Measurements from ENCODE around the gene FSTL1. TPM values are rescaled to one million over a fixed set of nuclear protein-coding genes. Genes with fewer than 3 reads are reported as not detected.

Gene FSTL1
- total RNA-seq, 1 donor from 2014 or later, result 2,574 TPM

GRCh38 chr3:120352017-120352416 is 98.8 kb downstream of the FSTL1 start:
- Mint-ChIP-seq H3K4me1 (ENCODE audit: unreplicated experiment) (peaks cover 23% of the 10 kb centered on the region), H3K27ac (ENCODE audit: unreplicated experiment) (no peak overlapping the region), H3K4me3 (ENCODE audit: unreplicated experiment) (no peak overlapping the region), H3K36me3 (ENCODE audit: unreplicated experiment) (no peaks in the 10 kb centered on the region), H3K27me3 (ENCODE audit: unreplicated experiment) (peaks cover 26% of the 10 kb centered on the region), H3K9me3 (ENCODE audit: unreplicated experiment) (no peaks in the 10 kb centered on the region)
- TF ChIP-seq, protein P1, sequence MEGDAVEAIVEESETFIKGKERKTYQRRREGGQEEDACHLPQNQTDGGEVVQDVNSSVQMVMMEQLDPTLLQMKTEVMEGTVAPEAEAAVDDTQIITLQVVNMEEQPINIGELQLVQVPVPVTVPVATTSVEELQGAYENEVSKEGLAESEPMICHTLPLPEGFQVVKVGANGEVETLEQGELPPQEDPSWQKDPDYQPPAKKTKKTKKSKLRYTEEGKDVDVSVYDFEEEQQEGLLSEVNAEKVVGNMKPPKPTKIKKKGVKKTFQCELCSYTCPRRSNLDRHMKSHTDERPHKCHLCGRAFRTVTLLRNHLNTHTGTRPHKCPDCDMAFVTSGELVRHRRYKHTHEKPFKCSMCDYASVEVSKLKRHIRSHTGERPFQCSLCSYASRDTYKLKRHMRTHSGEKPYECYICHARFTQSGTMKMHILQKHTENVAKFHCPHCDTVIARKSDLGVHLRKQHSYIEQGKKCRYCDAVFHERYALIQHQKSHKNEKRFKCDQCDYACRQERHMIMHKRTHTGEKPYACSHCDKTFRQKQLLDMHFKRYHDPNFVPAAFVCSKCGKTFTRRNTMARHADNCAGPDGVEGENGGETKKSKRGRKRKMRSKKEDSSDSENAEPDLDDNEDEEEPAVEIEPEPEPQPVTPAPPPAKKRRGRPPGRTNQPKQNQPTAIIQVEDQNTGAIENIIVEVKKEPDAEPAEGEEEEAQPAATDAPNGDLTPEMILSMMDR (IDR thresholded peaks at IDR 0.05), result no peak
- DNase-seq (ENCODE audit: extremely low spot score, unreplicated experiment), result no peak

DNA sequence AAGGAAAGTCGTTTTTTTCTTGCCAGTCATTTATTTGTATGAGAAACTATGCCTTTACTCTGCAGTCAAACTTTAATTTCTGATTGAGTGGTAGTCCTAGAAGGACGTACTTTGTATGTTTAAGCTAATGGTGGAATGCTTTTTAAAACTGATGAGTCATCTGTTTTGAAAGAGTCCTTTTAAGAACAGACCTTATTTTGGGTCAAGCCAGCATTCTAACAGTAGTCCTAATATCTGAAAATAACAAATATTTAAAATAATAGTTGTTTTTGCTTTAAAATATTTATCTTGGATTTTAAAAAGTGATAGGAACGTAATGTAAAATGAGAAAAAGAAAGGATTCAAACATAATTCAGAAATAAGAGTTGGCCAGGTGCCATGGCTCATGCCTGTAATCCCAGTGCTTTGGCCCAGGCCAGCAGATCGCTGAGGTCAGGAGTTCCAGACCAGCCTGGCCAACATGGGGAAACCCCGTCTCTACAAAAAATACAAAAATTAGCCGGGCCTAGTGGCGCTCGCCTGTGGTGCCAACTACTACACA is 100.3 kb downstream of the FSTL1 start:
- Mint-ChIP-seq H3K36me3 (ENCODE audit: unreplicated experiment) (peaks cover 4% of the 10 kb centered on the region), H3K27ac (ENCODE audit: unreplicated experiment) (peak overlapping the region; percentile 76), H3K27me3 (ENCODE audit: unreplicated experiment) (peaks cover 12% of the 10 kb centered on the region), H3K9me3 (ENCODE audit: unreplicated experiment) (no peaks in the 10 kb centered on the region), H3K4me1 (ENCODE audit: unreplicated experiment) (peaks cover 32% of the 10 kb centered on the region), H3K4me3 (ENCODE audit: unreplicated experiment) (peak overlapping the region; percentile 89)
- DNase-seq (ENCODE audit: extremely low spot score, unreplicated experiment), result no peak
- TF ChIP-seq, protein P1 (IDR thresholded peaks at IDR 0.05), result no peak

DNA sequence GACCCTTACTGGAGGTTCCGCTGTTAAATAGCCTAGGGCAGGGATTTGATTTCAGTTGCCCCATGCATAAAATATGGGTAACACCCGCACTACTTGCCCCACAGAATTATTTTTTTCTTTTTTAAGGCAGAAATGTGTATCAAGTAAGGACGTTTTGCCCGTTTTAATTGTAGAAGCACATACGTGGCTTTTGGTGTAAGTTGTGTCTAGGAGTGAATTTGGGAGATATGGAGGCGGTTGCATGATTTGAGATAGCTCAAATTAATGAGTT is 101.0 kb downstream of the FSTL1 start:
- Mint-ChIP-seq H3K27ac (ENCODE audit: unreplicated experiment) (peak overlapping the region; percentile 76), H3K4me3 (ENCODE audit: unreplicated experiment) (peak overlapping the region; percentile 89), H3K36me3 (ENCODE audit: unreplicated experiment) (peaks cover 4% of the 10 kb centered on the region), H3K27me3 (ENCODE audit: unreplicated experiment) (peaks cover 5% of the 10 kb centered on the region), H3K4me1 (ENCODE audit: unreplicated experiment) (peaks cover 36% of the 10 kb centered on the region), H3K9me3 (ENCODE audit: unreplicated experiment) (no peaks in the 10 kb centered on the region)
- TF ChIP-seq, protein P1 (IDR thresholded peaks at IDR 0.05), result no peak
- DNase-seq (ENCODE audit: extremely low spot score, unreplicated experiment), result no peak

- H3K4me3 Mint-ChIP-seq (ENCODE audit: unreplicated experiment), result peak within 1 kb of the TSS; percentile 89
- TF ChIP-seq, protein P1 (IDR thresholded peaks at IDR 0.05), result peak; percentile 47
- H3K9me3 Mint-ChIP-seq (ENCODE audit: unreplicated experiment), result no peaks in the 10 kb centered on the region
- H3K36me3 Mint-ChIP-seq (ENCODE audit: unreplicated experiment), result peaks cover 4% of the 10 kb centered on the region
- peak; percentile 97 for DNase-seq (ENCODE audit: extremely low spot score, unreplicated experiment)
- peak within 1 kb of the TSS; percentile 76 for H3K27ac Mint-ChIP-seq (ENCODE audit: unreplicated experiment)
- peaks cover 41% of the 10 kb centered on the region for H3K4me1 Mint-ChIP-seq (ENCODE audit: unreplicated experiment)
- H3K27me3 Mint-ChIP-seq (ENCODE audit: unreplicated experiment), result peaks cover 4% of the 10 kb centered on the region
These were observed 101.6 kb downstream of the FSTL1 start, which contains the start of gene LRRC58 for GRCh38 chr3:120348991-120349854. Gene LRRC58, minus strand, starts transcription at chr3:120349354. Its CDS starts 111 bp downstream, at chr3:120349243.
